CD4-positive, alpha-beta T cell treated with Interleukin-2 at 100 ng/mL for 4 hours (primary cell): Measurements from ENCODE around the gene KRTAP10-5.
A peak's percentile ranks its signal among the peaks of the same experiment; 100 is the strongest.
"Not testable (repeated sequence)": the region's sequence is repeated elsewhere in the genome, so short reads cannot be mapped to it uniquely, and the experiment has no call there.

Experiments
- DNase-seq: peaks from one replicate; pipeline ENCODE4 v3.0.0-alpha.2; 2020; ENCODE audit warnings: low spot score

Gene KRTAP10-5

GRCh38 chr21:44590897-44591800, 10.7 kb upstream of the KRTAP10-5 start:
- not testable (repeated sequence) for DNase-seq

- no peak for DNase-seq
Measured at GRCh38 chr21:44590311-44590721, 9.9 kb upstream of the KRTAP10-5 start.

DNA sequence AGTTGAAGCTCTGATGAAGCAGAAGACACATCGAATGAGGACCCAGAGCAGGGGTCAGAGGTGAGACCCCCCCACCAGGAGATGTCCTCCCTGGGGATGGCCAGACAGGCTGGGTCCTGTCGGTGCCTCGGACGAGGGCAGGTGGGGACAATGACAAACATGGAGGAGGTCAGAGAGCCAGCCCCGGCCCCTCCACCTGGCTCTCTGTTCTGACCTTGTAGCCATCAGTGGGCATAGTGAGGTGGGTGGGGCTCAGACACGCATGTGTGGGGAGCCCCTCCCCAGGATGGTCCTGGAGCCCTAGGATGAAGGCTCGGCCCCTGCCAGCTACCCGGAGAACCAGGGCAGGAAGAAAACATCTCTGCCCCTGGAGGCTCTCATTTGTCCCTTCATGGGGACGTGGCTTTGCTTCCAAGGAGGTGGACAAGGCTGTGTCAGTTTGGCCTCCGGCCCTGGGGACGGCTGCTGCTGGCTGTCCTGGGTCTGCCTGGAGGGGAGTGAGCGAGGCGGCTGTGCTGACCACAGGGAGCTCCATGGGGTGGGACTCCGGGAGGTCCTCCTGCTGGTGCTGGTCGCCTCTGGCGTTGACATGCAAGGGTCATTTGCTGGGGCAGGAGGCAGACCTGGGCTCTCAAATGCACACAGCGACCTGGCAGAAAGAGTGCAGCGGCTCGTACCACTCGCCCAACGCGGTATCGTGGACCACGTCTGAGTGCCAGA, 9.3 kb upstream of the KRTAP10-5 start:
- DNase-seq = no peak

GRCh38 chr21:44589094-44589493, 8.7 kb upstream of the KRTAP10-5 start:
- no peak for DNase-seq

DNA sequence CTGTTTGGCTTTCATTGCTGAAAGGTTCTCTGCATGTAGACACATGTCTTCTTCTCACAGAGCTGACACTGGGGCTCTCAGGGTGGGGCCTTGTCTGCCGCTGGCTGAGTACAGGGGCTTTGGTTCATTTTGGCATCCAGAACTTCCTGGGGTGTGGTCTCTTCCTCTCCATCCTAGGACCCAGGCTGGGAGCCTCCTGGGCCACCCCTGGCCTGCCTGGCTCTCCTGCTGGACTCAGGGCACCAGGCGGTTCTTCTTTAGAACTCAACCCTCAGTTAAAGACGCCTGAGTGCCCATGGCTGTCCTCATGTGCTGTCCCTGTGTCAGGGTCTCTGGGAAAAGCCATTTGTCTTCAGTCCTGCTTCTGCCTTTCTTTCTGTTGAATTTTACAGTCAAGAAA, 5.5 kb upstream of the KRTAP10-5 start:
- no peak for DNase-seq

GRCh38 chr21:44583800-44584147, 3.4 kb upstream of the KRTAP10-5 start:
- DNase-seq = peak; percentile 42

DNA sequence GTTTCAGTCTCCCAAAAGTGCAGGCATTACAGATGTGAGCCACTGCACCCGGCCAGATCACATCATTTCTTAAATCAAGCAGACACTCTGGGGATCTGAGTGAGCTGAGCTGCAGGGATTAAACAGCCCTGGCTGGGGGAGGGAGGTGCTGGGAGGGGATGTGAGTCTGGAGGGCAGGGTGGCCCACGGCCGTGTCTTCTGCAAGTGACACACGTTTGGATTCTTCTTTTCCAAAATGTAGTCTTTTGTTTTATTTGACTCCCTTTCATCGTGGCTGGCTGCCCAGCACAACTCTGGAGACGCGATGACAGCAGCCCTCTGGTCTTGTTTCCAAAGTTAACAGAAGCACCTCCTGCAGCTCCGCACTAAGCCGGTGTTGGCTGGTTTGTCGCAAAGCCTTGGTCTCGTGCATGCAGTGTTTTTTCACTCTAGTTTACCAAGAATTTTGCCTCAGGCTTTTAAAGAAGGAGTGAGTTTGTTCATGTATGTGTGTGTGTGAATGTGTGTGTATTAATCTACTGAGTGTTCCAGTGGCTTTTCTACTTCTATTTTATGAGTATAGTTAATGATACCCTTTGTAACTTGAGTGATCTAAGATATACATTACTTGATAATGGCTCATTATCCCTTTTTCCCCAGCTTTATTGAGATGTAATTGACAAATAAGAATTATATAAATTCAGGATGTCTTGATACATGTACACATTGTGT, 2.8 kb upstream of the KRTAP10-5 start:
- no peak for DNase-seq

GRCh38 chr21:44582055-44582454, 1.7 kb upstream of the KRTAP10-5 start:
- DNase-seq = no peak

DNA sequence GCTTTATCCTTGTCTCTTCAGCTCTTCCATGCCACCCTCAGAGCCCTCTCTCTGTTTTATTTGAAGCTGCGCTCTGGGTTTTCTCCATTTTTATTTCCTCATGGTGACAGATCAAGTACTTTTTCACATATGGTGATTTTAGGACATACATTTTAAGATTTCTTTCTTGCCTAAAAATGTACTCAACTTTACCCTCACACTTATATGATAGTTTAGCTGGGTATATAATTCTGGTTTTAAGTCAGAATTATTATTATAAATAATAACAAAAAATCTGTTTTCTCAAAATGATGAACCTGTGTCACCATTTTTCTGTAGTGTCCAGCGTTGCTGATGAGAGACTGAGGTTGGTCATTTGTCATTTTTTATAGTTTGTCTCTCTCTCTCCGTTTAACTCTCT, 754 bp upstream of the KRTAP10-5 start:
- DNase-seq = no peak

GRCh38 chr21:44579833-44580144, 615 bp downstream of the KRTAP10-5 start:
- no peak for DNase-seq

DNA sequence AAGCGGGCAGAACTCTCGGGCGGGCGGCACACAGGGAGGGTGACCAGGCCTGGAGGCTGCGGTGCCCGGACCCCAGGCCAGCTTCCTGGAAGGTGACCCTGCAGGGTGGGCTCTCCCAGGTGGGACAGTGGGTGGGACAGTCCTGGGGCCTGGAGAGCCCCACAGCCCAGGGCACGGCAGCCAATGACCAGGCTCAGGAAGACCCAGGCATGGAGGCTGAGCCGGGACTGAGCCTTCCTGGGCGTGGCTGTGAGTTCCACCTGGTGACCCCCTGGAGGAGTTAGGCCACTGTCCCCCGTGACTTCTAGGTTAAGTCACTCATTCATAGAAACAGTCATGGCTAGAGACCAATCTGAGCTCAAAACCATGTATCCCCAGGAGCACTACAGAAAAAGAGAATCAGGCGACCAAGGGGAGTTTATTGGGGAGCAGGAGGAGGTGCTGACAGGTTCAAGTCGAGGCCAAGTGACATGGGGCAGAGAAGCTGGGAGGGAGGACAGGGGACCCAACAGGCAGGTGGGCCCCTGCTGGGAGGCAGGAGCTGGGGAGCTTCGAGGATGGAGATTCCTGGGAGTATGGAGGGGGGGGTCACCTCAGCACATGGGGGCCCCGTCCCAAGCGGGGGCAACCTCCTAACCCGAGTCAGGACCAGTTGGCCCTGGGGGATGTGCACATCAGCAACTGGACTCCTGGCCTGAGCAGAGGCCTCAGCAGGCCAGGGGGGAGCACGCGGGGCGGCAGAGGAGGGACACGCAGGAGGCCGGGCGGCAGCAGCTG, 1.2 kb downstream of the KRTAP10-5 start:
- no peak for DNase-seq

GRCh38 chr21:44578371-44579055, 1.9 kb downstream of the KRTAP10-5 start:
- no peak for DNase-seq

- no peak for DNase-seq
Measured at GRCh38 chr21:44576025-44576420, 4.4 kb downstream of the KRTAP10-5 start.

DNA sequence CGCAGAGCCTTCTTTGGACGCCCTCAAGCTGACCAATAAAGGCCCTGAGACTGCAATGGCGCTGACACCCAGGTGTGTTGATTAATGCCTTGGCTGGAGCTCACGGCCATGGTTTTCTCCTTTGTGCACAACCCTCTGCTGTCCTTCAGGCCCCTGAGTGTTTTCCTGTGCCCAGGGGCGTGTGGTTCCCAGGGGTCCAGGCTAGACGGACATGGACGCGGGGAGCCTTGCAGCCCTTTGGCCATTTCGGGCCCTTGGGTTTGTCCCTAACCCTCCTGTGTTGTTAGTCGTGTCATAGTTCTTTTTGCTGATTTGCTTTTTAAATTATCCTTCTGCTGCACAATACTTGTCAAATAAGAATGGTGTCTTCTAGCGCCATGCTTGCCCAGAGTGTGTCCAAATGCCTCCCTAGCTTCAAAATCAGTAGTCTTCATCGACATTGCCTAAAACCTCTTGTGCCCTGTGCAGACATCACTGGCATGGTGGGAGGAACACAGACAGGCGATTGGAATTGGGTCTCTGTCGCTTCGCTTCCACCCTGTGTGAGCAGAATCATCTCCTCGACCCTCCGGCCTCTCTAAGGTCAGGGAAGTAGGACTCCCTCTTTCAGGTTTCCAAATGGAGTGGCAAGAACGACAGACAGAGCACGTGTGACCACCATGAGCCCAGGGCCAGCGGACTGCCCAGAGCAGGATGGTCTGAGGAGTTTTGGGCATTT, 4.9 kb downstream of the KRTAP10-5 start:
- DNase-seq = no peak

DNA sequence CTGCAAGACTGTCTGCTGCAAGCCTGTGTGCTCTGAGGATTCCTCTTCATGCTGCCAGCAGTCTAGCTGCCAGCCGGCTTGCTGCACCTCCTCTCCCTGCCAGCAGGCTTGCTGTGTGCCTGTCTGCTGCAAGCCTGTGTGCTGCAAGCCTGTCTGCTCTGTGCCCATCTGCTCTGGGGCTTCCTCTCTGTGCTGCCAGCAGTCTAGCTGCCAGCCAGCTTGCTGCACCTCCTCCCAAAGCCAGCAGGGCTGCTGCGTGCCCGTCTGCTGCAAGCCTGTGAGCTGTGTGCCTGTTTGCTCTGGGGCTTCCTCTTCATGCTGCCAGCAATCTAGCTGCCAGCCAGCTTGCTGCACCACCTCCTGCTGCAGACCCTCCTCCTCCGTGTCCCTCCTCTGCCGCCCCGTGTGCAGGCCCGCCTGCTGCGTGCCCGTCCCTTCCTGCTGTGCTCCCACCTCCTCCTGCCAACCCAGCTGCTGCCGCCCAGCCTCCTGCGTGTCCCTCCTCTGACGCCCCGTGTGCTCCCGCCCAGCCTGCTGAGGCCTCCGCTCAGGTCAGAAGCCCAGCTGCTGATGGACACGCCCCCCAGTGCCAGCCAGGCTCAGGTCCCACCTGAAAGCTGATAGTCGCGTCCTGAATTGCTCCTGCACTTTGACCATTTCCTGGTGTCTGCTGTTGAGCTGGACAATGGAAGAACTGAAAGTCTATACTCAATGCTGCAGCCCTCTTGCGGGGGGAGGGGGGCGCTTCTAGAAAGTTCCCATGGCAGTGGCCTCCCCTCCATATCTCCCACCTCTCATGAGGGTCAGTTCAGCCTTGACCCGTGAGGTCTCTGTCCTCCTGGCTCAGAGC, 5.7 kb downstream of the KRTAP10-5 start:
- DNase-seq = no peak

GRCh38 chr21:44573630-44574456, 6.6 kb downstream of the KRTAP10-5 start, which contains the start of gene KRTAP10-4:
TSS of gene KRTAP10-4 (plus strand) at chr21:44573729. CDS start at chr21:44573759, 30 bp downstream.
- not testable (repeated sequence) for DNase-seq

GRCh38 chr21:44572959-44573583, 7.3 kb downstream of the KRTAP10-5 start:
- DNase-seq = no peak
